Central memory CD8-positive, alpha-beta T cell (primary cell): ENCODE results near the gene PDE8B.

ENCODE experiments used
- ATAC-seq: fragments of 150-1000 bp; cut with Tn5 transposase; replicated peaks from 2 replicates; pipeline ENCODE4 v1.10.0; 2022; ENCODE audit warnings: mild to moderate bottlenecking, moderate FRiP score, moderate number of reproducible peaks; ENCODE audit not compliant: poor library complexity, severe bottlenecking; ENCODE audit errors: extremely low read depth
- DNase-seq, 2 donors: peaks; one replicate each; pipeline ENCODE4 v3.0.0; 2021; ENCODE audit warnings: low spot score in 2 of 2
- H3K27ac Mint-ChIP-seq: one replicate; pipeline ENCODE4 v1.8.0; 2022; ENCODE audit warnings: low read depth, mild to moderate bottlenecking, moderate library complexity, mixed read lengths
- H3K27me3 Mint-ChIP-seq: one replicate; pipeline ENCODE4 v1.8.0; 2022; ENCODE audit warnings: mixed read lengths
- H3K36me3 Mint-ChIP-seq: one replicate; pipeline ENCODE4 v1.8.0; 2022; ENCODE audit warnings: mild to moderate bottlenecking, moderate library complexity, mixed read lengths; ENCODE audit not compliant: insufficient read depth
- H3K4me1 Mint-ChIP-seq: one replicate; pipeline ENCODE4 v1.8.0; 2022; ENCODE audit warnings: mixed read lengths
- H3K4me3 Mint-ChIP-seq: one replicate; pipeline ENCODE4 v1.8.0; 2022; ENCODE audit warnings: mild to moderate bottlenecking, moderate library complexity, mixed read lengths
- H3K9me3 Mint-ChIP-seq: one replicate; pipeline ENCODE4 v1.8.0; 2022; ENCODE audit warnings: mixed read lengths

PDE8B gene

DNA sequence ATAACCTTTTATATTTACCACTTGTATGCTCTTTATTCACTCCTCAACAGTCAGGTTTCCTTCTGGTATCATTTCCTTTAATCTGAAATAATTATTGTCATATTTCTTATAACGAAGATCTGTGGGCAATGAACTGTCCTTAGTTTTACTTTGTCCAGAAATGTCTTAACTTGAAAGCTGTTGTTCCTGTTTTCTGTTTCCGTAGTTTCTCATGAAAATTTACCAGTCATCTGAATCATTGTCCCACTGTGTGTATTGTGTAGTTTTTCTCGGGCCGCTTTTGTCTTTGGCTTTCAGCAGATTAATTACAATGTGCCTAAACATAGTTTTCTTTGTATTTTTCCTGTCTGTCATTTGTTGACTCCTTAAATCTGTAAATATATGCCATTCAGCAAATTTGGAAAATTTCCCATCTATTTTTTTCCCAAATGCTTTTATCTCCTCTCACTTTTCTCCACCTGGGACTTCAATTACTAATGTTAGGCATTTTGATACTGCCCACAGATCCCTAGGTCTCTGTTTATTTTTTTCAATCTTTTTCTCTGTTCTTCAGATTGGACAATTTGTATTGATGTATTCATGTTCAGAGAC lies 74.9 kb downstream of the PDE8B start:
- no peaks in the 10 kb centered on the region for H3K4me1 Mint-ChIP-seq
- ATAC-seq: no peak
- H3K27ac Mint-ChIP-seq: no peak overlapping the region
- H3K9me3 Mint-ChIP-seq: no peaks in the 10 kb centered on the region
- no peak overlapping the region for H3K4me3 Mint-ChIP-seq
- H3K27me3 Mint-ChIP-seq: peaks cover 62% of the 10 kb centered on the region
- H3K36me3 Mint-ChIP-seq: no peaks in the 10 kb centered on the region
- DNase-seq: no peak

DNA sequence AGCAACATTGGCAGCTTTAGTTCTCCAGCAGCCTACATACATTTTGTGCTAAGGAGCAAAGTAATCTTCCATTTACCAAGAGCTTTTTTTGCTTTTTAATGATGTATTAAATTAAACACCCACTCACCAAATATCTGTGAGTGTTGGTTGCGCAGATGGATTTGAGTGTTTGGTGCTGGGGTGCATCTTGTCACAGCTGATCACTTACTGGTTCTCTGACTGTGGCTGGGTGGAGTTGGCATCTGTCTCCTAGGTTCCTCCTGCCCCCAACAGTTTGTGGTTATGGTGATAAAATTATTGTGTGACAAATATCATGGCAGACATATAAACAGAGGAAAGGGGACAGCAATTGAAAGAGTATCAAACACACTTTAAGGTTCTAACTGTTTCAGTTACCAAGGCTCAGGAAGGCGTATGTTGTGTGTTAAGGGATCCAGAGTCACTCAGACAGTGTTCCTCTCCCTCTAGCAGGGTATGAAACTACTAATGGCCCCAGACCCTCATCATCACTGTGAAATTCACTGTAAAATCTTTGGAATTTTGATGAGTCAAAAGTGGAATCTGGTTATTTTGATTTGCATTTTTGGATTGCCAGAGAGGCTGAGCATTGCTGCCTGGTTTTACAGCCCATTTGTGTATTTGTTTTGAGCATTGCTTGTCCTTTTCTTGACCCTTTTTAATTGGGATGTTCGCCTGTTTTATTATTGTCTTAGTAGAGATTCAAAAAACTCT lies 81.7 kb downstream of the PDE8B start:
- DNase-seq (no peak), ATAC-seq (no peak)
- H3K27ac Mint-ChIP-seq: no peak overlapping the region
- peaks cover 51% of the 10 kb centered on the region for H3K27me3 Mint-ChIP-seq
- H3K9me3 Mint-ChIP-seq: no peaks in the 10 kb centered on the region
- H3K4me1 Mint-ChIP-seq: no peaks in the 10 kb centered on the region
- no peak overlapping the region for H3K4me3 Mint-ChIP-seq
- no peaks in the 10 kb centered on the region for H3K36me3 Mint-ChIP-seq

DNA sequence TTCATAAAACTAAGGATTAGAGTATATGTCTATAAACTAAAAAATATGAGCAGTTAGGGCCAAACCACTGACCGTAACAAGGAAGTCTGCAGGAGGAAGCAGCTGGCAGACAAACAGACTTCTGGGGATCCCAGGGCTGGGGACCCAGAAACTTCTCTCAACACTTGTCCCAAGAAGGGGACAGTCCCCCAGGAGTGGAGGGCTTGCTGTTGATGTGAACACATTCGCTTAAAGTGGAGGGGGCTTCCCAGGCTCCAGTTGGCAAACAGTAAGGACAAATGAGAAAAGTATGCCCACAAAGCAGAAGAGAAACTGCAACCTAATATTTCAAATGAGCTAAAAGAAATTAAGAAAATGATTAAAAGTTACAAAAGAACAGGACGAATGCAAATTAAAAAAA lies 83.7 kb downstream of the PDE8B start:
- Mint-ChIP-seq H3K27me3 (peaks cover 49% of the 10 kb centered on the region), H3K4me1 (no peaks in the 10 kb centered on the region), H3K36me3 (no peaks in the 10 kb centered on the region), H3K4me3 (no peak overlapping the region), H3K27ac (no peak overlapping the region), H3K9me3 (no peaks in the 10 kb centered on the region)
- ATAC-seq (no peak), DNase-seq (no peak)

DNA sequence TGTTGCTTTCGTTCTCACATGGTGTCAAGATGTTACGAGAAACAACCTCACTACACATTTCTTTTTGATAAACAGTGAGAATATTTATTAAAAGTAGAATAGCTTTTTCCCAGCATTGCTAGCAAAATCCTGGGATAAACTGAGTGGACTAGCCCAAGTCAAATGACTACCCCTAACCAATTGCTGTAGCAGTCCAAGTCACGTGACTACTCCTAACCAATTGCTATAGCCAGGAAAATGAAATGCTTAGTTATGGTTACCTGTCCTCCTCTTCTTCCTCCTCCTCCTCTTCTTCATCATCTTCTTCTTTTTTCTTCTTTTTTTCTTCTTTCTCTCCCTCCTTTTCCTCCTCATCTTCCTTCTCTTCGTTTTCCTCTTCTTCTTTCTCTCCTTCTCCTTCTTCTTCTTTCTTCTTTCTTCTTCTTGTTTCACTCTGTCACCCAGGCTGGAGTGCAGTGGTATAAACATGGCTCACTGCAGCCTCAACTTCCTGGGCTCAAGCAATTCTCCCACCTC lies 85.4 kb downstream of the PDE8B start:
- H3K36me3 Mint-ChIP-seq: no peaks in the 10 kb centered on the region
- H3K9me3 Mint-ChIP-seq: no peaks in the 10 kb centered on the region
- no peak overlapping the region for H3K4me3 Mint-ChIP-seq
- no peak for ATAC-seq
- DNase-seq: no peak
- no peak overlapping the region for H3K27ac Mint-ChIP-seq
- peaks cover 42% of the 10 kb centered on the region for H3K27me3 Mint-ChIP-seq
- H3K4me1 Mint-ChIP-seq: no peaks in the 10 kb centered on the region

DNA sequence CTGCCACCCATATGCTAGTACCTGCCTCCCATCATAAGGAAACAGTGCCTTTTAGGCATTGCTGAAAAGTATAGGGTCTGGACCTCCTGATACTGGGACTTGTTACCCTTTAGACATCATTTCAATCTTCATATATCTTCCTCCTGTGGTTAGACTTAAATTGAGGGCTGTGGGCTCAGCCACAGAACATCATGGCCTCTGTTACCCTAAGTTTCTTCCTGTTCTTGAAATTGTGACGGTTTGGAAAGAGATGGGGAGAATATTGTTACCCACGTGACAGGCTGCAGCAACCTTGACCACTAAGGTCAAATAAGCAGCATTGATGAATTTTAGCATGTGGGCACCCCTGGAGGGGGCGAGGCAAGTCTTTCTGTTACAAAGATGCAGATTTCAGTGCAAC lies 87.7 kb downstream of the PDE8B start:
- Mint-ChIP-seq H3K9me3 (no peaks in the 10 kb centered on the region), H3K4me3 (no peak overlapping the region), H3K27ac (no peak overlapping the region), H3K36me3 (no peaks in the 10 kb centered on the region), H3K4me1 (no peaks in the 10 kb centered on the region), H3K27me3 (peaks cover 54% of the 10 kb centered on the region)
- ATAC-seq: no peak
- DNase-seq: no peak

DNA sequence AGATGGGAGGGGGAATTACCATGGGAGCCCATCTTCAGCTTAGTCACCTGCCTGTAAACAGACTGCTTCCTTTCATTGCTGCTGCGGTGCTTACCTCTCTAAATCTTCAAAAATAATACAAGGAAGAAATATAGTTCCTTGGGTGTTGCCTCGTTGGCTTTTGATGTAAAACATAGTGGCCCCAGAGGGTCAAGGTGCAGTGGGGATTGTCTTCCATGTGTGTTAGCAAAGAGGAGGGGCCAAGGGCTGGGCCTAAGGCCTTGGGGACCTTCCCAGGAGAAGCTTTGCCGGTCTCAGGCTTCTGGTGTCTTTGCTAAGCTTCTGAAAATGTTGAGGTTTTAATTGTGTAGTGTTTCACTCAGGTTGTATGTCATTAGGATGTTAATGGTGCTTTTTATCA lies 90.0 kb downstream of the PDE8B start:
- no peak overlapping the region for H3K27ac Mint-ChIP-seq
- no peaks in the 10 kb centered on the region for H3K9me3 Mint-ChIP-seq
- H3K4me3 Mint-ChIP-seq: no peak overlapping the region
- H3K27me3 Mint-ChIP-seq: peaks cover 63% of the 10 kb centered on the region
- H3K36me3 Mint-ChIP-seq: no peaks in the 10 kb centered on the region
- no peak for ATAC-seq
- DNase-seq: no peak
- H3K4me1 Mint-ChIP-seq: no peaks in the 10 kb centered on the region

DNA sequence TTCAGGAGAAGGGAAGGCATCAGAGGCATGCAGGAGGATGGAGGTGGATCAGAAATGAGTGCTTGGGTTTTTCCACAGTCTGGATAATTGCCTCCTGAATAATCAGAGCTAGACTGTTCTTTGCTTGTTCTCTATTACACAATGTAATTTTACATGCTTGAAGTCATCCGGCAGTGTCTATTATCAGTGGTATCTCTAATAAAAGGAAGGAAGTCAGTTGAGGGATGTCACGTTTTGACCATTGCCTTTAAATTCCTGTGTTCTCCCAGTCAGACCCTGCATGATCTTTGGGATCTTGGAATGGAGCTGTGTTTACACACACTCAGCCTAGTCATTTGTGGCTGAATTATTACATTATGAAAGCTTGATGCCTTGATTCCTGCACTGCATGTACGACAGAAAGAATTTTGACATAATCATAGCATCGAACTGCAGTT lies 91.0 kb downstream of the PDE8B start:
- peaks cover 59% of the 10 kb centered on the region for H3K27me3 Mint-ChIP-seq
- H3K27ac Mint-ChIP-seq: no peak overlapping the region
- H3K9me3 Mint-ChIP-seq: no peaks in the 10 kb centered on the region
- no peak for DNase-seq
- no peak for ATAC-seq
- no peak overlapping the region for H3K4me3 Mint-ChIP-seq
- H3K4me1 Mint-ChIP-seq: no peaks in the 10 kb centered on the region
- no peaks in the 10 kb centered on the region for H3K36me3 Mint-ChIP-seq

DNA sequence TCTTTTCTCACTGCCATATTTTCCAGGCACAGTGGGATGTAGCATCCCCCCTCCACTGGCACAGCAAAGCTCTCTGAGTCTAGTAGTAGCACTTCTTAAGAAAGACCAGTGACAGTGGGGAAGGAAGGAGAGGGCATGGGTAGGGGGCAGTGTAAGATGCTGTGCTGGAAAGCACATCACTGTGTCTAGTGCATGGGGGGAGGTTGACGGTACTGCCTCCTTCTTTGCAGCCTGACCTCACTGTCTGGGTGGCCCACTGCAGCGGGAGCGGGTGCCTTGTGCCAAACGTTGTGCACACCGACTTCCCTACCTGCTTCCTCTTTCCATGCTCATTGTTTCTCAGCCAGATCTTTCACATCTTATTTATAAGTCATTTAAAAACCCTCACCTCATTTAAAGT lies 91.8 kb downstream of the PDE8B start:
- DNase-seq (no peak), ATAC-seq (no peak)
- Mint-ChIP-seq H3K36me3 (no peaks in the 10 kb centered on the region), H3K4me3 (no peak overlapping the region), H3K27me3 (peaks cover 59% of the 10 kb centered on the region), H3K9me3 (no peaks in the 10 kb centered on the region), H3K27ac (no peak overlapping the region), H3K4me1 (no peaks in the 10 kb centered on the region)

DNA sequence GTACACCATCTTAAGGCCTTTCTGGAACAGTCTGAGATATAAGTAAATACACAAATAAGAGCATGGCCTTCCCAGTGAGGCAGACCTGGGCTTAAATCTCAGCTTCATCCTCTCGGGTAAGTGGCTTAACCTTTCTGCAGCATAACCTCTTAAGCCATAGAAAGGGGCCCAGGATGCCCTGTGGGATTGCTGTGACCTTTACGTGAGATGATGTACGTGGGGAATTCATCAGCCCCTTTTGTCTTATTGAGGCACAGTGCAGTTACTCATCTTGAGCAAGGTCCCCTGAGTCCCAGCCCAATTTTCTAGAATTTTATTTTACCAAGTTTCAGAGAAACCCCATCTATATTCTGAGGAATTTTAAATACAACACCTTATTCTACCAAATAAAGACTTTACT lies 92.2 kb downstream of the PDE8B start:
- Mint-ChIP-seq H3K36me3 (no peaks in the 10 kb centered on the region), H3K4me3 (no peak overlapping the region), H3K9me3 (no peaks in the 10 kb centered on the region), H3K4me1 (no peaks in the 10 kb centered on the region), H3K27ac (no peak overlapping the region), H3K27me3 (peaks cover 57% of the 10 kb centered on the region)
- ATAC-seq (no peak), DNase-seq (no peak)

DNA sequence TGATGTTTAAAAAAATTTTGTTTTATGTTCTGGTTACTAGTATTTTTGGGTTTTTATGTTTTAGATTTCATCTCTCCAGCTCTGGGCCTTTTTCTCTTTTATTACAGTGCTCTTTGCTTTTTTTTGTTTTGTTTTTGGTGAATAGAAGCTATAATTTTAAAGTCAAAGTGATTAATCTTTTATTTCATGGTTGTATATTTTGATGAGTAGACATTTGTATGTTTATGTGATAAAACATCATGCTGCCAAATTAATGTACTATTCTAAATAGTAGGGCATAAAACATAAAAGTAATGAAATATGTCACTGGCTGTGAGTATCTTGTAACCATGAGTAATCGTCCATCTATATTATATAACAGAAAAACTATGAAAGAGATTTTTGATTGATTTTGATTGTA lies 93.9 kb downstream of the PDE8B start:
- Mint-ChIP-seq H3K4me1 (no peaks in the 10 kb centered on the region), H3K27ac (no peak overlapping the region), H3K27me3 (peaks cover 48% of the 10 kb centered on the region), H3K4me3 (no peak overlapping the region), H3K9me3 (no peaks in the 10 kb centered on the region), H3K36me3 (no peaks in the 10 kb centered on the region)
- DNase-seq: no peak
- ATAC-seq: no peak

DNA sequence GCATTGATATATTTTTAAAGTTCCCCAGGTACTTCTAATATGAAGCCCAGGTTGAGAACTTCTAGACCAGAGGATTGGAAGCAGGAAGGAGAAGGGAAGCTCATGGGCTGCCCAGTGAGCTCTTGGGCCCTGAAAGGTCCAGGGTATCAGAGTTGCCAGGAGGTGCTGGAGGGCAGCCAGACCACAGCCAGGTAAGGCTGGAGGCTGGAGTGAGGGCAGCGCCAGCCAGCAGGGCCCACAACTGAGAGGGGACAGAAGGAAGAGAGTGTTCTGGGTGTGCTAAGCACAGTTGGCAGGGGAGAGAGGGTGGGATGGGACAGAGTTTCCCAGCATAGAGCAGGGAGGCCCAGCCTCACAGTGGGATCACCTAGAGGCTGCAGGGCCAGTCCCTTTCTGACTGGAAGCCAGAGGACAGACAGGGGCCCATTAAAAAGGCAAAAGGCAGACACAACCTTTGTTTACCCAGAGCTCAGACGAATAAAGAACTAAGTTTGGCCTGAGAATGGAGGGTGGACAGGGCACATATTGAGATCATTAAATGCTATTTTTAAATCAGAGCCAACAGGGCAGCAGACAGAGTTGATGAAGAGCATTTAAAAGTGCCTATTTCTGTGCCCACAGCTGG lies 94.9 kb downstream of the PDE8B start:
- H3K9me3 Mint-ChIP-seq: no peaks in the 10 kb centered on the region
- DNase-seq: no peak
- peak overlapping the region; percentile 33 for H3K27ac Mint-ChIP-seq
- H3K4me1 Mint-ChIP-seq: no peaks in the 10 kb centered on the region
- H3K36me3 Mint-ChIP-seq: no peaks in the 10 kb centered on the region
- H3K27me3 Mint-ChIP-seq: peaks cover 48% of the 10 kb centered on the region
- H3K4me3 Mint-ChIP-seq: no peak overlapping the region
- no peak for ATAC-seq

DNA sequence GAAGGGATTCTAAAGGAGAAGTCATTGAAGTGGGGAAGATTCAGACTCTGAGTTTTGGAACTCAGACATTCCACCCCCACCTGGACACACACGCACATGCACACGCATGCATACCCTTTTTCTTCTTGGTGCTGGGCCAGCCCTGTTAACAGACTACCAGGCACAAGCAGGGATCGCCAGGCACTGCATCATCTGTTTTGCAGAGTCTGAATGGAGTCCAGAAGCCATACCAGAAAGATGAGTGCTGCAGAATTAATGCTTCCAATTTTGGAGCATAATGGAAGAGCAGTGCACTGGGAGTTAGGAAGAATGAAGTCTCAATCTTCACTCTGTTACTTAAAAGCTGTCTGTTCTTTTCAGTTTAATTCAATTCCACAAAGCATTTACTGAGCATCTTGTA lies 95.5 kb downstream of the PDE8B start:
- Mint-ChIP-seq H3K27ac (no peak overlapping the region), H3K9me3 (no peaks in the 10 kb centered on the region), H3K27me3 (peaks cover 42% of the 10 kb centered on the region), H3K4me3 (no peak overlapping the region), H3K4me1 (no peaks in the 10 kb centered on the region), H3K36me3 (no peaks in the 10 kb centered on the region)
- DNase-seq: no peak
- no peak for ATAC-seq

DNA sequence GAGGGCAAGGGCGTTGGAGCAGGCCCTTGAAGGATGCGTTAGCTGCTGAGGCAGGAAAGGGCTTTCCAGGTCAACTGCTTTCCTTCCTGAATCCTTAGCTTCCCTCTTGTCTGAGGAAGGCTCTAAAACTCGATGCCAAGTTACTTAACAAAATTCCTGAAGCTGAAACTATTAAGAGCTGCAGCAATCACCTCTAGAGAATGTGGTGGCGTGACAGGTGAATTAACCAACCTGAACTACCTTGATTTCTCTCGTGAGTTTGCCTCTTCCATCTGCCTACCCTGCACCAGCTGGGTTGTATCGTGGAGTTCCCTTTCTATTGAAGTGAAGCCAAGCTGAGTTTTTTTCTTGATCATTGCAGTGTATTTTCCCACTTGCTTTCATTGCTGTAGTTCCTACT lies 96.1 kb downstream of the PDE8B start:
- H3K27me3 Mint-ChIP-seq: peaks cover 36% of the 10 kb centered on the region
- no peak overlapping the region for H3K27ac Mint-ChIP-seq
- ATAC-seq: no peak
- no peak overlapping the region for H3K4me3 Mint-ChIP-seq
- H3K36me3 Mint-ChIP-seq: no peaks in the 10 kb centered on the region
- H3K4me1 Mint-ChIP-seq: no peaks in the 10 kb centered on the region
- no peak for DNase-seq
- no peaks in the 10 kb centered on the region for H3K9me3 Mint-ChIP-seq
